ENCODE data around the gene KCNQ1.

Gene KCNQ1

GRCh38 chr11:2444821-2445745, at the start of gene KCNQ1:
Gene KCNQ1 (plus strand): TSS chr11:2445008. CDS start chr11:2445099, 91 bp downstream.
- H3K27ac ChIP-seq = peak within 1 kb of the TSS; percentile 75
- TF ChIP-seq CTCF (conservative IDR thresholded peaks at IDR 0.05) = peak; percentile 32

GRCh38 chr11:2395211-2395730, 49.5 kb upstream of the KCNQ1 start:
- no peak for TF ChIP-seq CTCF (conservative IDR thresholded peaks at IDR 0.05)
- no peak overlapping the region for H3K27ac ChIP-seq

GRCh38 chr11:2395856-2396255, 49.0 kb upstream of the KCNQ1 start:
- no peak overlapping the region for H3K27ac ChIP-seq

GRCh38 chr11:2396471-2396870, 48.3 kb upstream of the KCNQ1 start:
- H3K27ac ChIP-seq = no peak overlapping the region
- TF ChIP-seq CTCF (conservative IDR thresholded peaks at IDR 0.05) = no peak

More at GRCh38 chr11:2395856-2396255, 49.0 kb upstream of the KCNQ1 start:
- TF ChIP-seq CTCF (conservative IDR thresholded peaks at IDR 0.05) = no peak

- no peak overlapping the region for H3K27ac ChIP-seq
- no peak for TF ChIP-seq CTCF (conservative IDR thresholded peaks at IDR 0.05)
These were observed 47.8 kb upstream of the KCNQ1 start for GRCh38 chr11:2397005-2397404.

GRCh38 chr11:2398664-2399355, 46.0 kb upstream of the KCNQ1 start:
- H3K27ac ChIP-seq = peak overlapping the region; percentile 94
- TF ChIP-seq CTCF (conservative IDR thresholded peaks at IDR 0.05) = no peak

GRCh38 chr11:2399488-2400068, 45.2 kb upstream of the KCNQ1 start:
- TF ChIP-seq CTCF (conservative IDR thresholded peaks at IDR 0.05) = no peak
- peak overlapping the region; percentile 94 for H3K27ac ChIP-seq

Measured in VCaP (cell line).